Embryonic facial prominence (tissue), 1 donor: ENCODE results near the gene PLK3.
"Not testable (repeated sequence)": the region's sequence is repeated elsewhere in the genome, so short reads cannot be mapped to it uniquely, and the experiment has no call there.

Source experiments
- DNase-seq: peaks from one replicate; pipeline ENCODE4 v3.0.0-alpha.2; 2016; ENCODE audit errors: extremely low spot score

The PLK3 gene

GRCh38 chr1:44808938-44809917, 9.1 kb downstream of the PLK3 start:
- DNase-seq: no peak

GRCh38 chr1:44810101-44810761, 10.1 kb downstream of the PLK3 start:
- no peak for DNase-seq

- DNase-seq: not testable (repeated sequence)
Measured at GRCh38 chr1:44810762-44811105, 10.6 kb downstream of the PLK3 start.

- no peak for DNase-seq
Measured at GRCh38 chr1:44811234-44811633, 11.1 kb downstream of the PLK3 start.

- DNase-seq: no peak
Measured at GRCh38 chr1:44812822-44813543, 12.8 kb downstream of the PLK3 start.

- not testable (repeated sequence) for DNase-seq
Measured at GRCh38 chr1:44815926-44816325, 15.7 kb downstream of the PLK3 start.

- no peak for DNase-seq
Measured at GRCh38 chr1:44817307-44817706, 17.1 kb downstream of the PLK3 start.

- DNase-seq: no peak
Measured at GRCh38 chr1:44817771-44818495, 17.8 kb downstream of the PLK3 start.

- no peak for DNase-seq
Measured at GRCh38 chr1:44819196-44819607, 19.0 kb downstream of the PLK3 start.

- peak; percentile 84 for DNase-seq
Measured at GRCh38 chr1:44819608-44820327, 19.6 kb downstream of the PLK3 start.

GRCh38 chr1:44820328-44821239, 20.4 kb downstream of the PLK3 start:
- DNase-seq: no peak

- DNase-seq: no peak
Measured at GRCh38 chr1:44821240-44821715, 21.1 kb downstream of the PLK3 start.

GRCh38 chr1:44822131-44822701, 22.0 kb downstream of the PLK3 start:
- DNase-seq: no peak

- DNase-seq: no peak
Measured at GRCh38 chr1:44822981-44823451, 22.8 kb downstream of the PLK3 start.

GRCh38 chr1:44824392-44824791, 24.2 kb downstream of the PLK3 start:
- DNase-seq: not testable (repeated sequence)

- no peak for DNase-seq
Measured at GRCh38 chr1:44826375-44827196, 26.4 kb downstream of the PLK3 start.

GRCh38 chr1:44827197-44828002, 27.2 kb downstream of the PLK3 start:
- no peak for DNase-seq
